ENCODE results near the gene SH2D4B. TPM values are rescaled to one million over a fixed set of nuclear protein-coding genes. Genes with fewer than 3 reads are reported as not detected.

Gene SH2D4B
- total RNA-seq, 1 experiment from 2014 or later: 0.10 TPM

- no peaks in the 10 kb centered on the region for H3K4me1 ChIP-seq (ENCODE audit: control insufficient read depth, insufficient read depth, low read length)
- in situ Hi-C loops (cut with HindIII; ENCODE audit: low pct_unique_long_range_greater_than_20kb, low sequenced_read_pairs) (no loop called here), intact Hi-C loops (cut with micrococcal nuclease; ENCODE audit: unreplicated experiment) (no loop called here)
- H3K27me3 ChIP-seq (ENCODE audit: control insufficient read depth, insufficient read depth, low read length): peaks cover 16% of the 10 kb centered on the region
- ChIA-PET POLR2A (no interaction called here), CTCF (no interaction called here)
- no peak overlapping the region for H3K27ac ChIP-seq (ENCODE audit: low read length)
- H3K36me3 ChIP-seq (ENCODE audit: control insufficient read depth, insufficient read depth, low read length): no peaks in the 10 kb centered on the region
- ATAC-seq: no peak
- TF ChIP-seq SIN3A (IDR thresholded peaks at IDR 0.05; ENCODE audit: borderline replicate concordance, insufficient read depth, low read depth, low read length) (no peak), CTCF (IDR thresholded peaks at IDR 0.05) (no peak), REST (IDR thresholded peaks at IDR 0.05; ENCODE audit: insufficient read depth in 1 of 2, low read depth in 2 of 2, low read length in 1 of 2) (no peak), TCF7L2 (IDR thresholded peaks at IDR 0.05; ENCODE audit: low read depth, low read length) (no peak), POLR2AphosphoS5 (IDR thresholded peaks at IDR 0.05; ENCODE audit: low read depth, low read length) (no peak)
- BruUV-seq (replicated peaks): no TSS peak
- no peak for DNase-seq (ENCODE audit: low read depth, low spot score)
- no peak overlapping the region for H3K4me3 ChIP-seq (ENCODE audit: low read depth in 2 of 2, low read length in 2 of 2)
- H3K9me3 ChIP-seq (ENCODE audit: control insufficient read depth, insufficient read depth, low read depth, low read length): no peaks in the 10 kb centered on the region
Observed at GRCh38 chr10:80642661-80643060, 105.0 kb downstream of the SH2D4B start.

GRCh38 chr10:80646366-80646765 lies 108.7 kb downstream of the SH2D4B start:
- BruUV-seq (replicated peaks): no TSS peak
- CTCF ChIA-PET: no interaction called here
- no peak for TF ChIP-seq POLR2AphosphoS5 (IDR thresholded peaks at IDR 0.05; ENCODE audit: low read depth, low read length)
- no peak for TF ChIP-seq REST (IDR thresholded peaks at IDR 0.05; ENCODE audit: insufficient read depth in 1 of 2, low read depth in 2 of 2, low read length in 1 of 2)
- TF ChIP-seq CTCF (IDR thresholded peaks at IDR 0.05): no peak
- no peak for TF ChIP-seq TCF7L2 (IDR thresholded peaks at IDR 0.05; ENCODE audit: low read depth, low read length)
- TF ChIP-seq SIN3A (IDR thresholded peaks at IDR 0.05; ENCODE audit: borderline replicate concordance, insufficient read depth, low read depth, low read length): no peak

More at GRCh38 chr10:80646366-80646765, 108.7 kb downstream of the SH2D4B start:
- H3K4me1 ChIP-seq (ENCODE audit: control insufficient read depth, insufficient read depth, low read length): no peaks in the 10 kb centered on the region
- DNase-seq (ENCODE audit: low read depth, low spot score) (no peak), ATAC-seq (no peak)
- POLR2A ChIA-PET: no interaction called here
- H3K36me3 ChIP-seq (ENCODE audit: control insufficient read depth, insufficient read depth, low read length): no peaks in the 10 kb centered on the region
- intact Hi-C loops (cut with micrococcal nuclease; ENCODE audit: unreplicated experiment) (no loop called here), in situ Hi-C loops (cut with HindIII; ENCODE audit: low pct_unique_long_range_greater_than_20kb, low sequenced_read_pairs) (no loop called here)
- H3K4me3 ChIP-seq (ENCODE audit: low read depth in 2 of 2, low read length in 2 of 2): no peak overlapping the region
- no peaks in the 10 kb centered on the region for H3K9me3 ChIP-seq (ENCODE audit: control insufficient read depth, insufficient read depth, low read depth, low read length)
- H3K27me3 ChIP-seq (ENCODE audit: control insufficient read depth, insufficient read depth, low read length): peaks cover 16% of the 10 kb centered on the region
- no peak overlapping the region for H3K27ac ChIP-seq (ENCODE audit: low read length)
